A549 treated with AZD2906 at 1 μM for 4 hours (cell line): ENCODE measurements around the gene THAP10. TPM values are rescaled to one million over a fixed set of nuclear protein-coding genes. Genes with fewer than 3 reads are reported as not detected.

Experiments used
- total RNA-seq: library from RNA; stranded (reverse); fragments of 200-300 nt; extraction: Qiagen RNA extraction; gene quantifications from 5 replicates; pipeline ENCODE4 v1.2.3, GENCODE V29; 2022

The THAP10 gene
- 4.1 to 6.1 TPM (median 4.7 TPM) in 5 replicates for total RNA-seq

GRCh38 chr15:70892002-70892911, at the start of gene THAP10, which contains the start of gene LRRC49:
Gene THAP10 (minus strand): TSS chr15:70892433. CDS start chr15:70892272, 161 bp downstream.
Gene LRRC49 (plus strand): TSS chr15:70892826. CDS start chr15:70892895, 69 bp downstream.

GRCh38 chr15:70853973-70854665, 38.1 kb downstream of the THAP10 start, which contains the start of gene LARP6:
Gene LARP6 (minus strand): TSS chr15:70854157. CDS start chr15:70854088, 69 bp downstream.

Other genes with a start within 250 kb of the THAP10 start
- 24.8 to 32.9 TPM (median 30.8 TPM) in 5 replicates for gene UACA, start 128.9 kb downstream of the THAP10 start, total RNA-seq
- 46.3 to 81.2 TPM (median 74.1 TPM) in 5 replicates for gene LARP6, start 38.3 kb downstream of the THAP10 start, total RNA-seq
- 4.0 to 5.7 TPM (median 4.2 TPM) in 5 replicates for gene LRRC49, start 393 bp upstream of the THAP10 start, total RNA-seq
- 22.9 to 26.2 TPM (median 24.7 TPM) in 5 replicates for gene THSD4, start 223.0 kb upstream of the THAP10 start, total RNA-seq